NCI-H146 treated with DMSO at 0.1 percent for 48 hours (cell line): ENCODE data around the gene CCDC40.
"Not testable (repeated sequence)": the region's sequence is repeated elsewhere in the genome, so short reads cannot be mapped to it uniquely, and the experiment has no call there.

ENCODE experiments used
- DNase-seq: peaks from one replicate; lab custom pipeline; 2025; ENCODE audit not compliant: unreplicated experiment; lab: John Stamatoyannopoulos, UW

Gene CCDC40

DNA sequence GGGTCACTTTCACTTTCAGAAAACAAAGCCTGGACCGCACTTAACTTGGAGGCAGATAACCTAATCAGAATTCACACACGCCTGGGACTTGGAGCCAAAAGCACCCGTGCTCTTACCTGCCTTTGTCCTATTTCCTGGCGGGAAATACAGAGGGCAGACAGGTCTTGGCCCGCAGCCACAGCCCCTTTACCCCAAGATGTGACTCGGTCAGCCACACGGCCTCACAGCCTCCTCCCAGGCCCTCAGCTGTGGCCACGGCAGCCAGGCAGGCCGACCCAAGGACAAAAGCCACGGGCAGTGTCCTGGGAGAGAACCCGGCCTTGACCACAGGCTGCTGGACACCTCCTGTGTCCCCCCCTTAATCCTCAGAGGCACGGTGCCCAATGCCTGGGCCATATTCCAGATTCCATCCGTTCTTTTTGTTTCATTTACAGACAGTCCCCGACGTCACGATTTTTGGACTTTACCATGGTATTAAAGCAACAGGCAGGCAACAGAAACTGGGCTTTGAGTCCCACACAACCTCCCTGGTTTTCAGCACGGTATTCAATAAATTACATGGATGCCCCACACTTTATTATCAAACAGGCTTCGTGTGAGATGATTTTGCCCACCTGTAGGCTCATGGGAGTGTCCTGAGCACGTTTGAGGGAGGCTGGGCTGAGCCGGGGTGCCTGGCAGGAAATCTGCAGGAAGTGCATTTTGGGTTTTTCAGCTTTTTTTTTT is 34.8 kb downstream of the CCDC40 start:
- no peak for DNase-seq

DNA sequence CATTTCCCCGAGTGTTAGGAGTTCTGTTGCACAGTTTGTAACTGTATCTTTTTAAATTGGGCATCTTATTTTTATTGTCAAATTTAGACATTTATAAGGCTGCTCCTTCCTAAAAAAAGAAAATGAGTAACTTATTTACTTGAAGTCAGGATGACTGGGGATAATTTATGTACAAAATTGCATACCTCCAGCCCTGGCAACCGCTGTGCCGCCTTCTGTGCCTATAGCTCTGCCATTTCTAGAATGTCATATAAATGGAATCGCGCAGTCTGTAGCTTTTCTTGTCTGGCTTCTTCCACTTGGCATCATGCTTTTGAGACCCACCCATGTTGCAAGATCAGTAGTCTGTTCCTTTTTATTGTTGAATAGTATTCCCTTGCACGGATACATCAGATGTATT is 36.0 kb downstream of the CCDC40 start:
- no peak for DNase-seq

DNA sequence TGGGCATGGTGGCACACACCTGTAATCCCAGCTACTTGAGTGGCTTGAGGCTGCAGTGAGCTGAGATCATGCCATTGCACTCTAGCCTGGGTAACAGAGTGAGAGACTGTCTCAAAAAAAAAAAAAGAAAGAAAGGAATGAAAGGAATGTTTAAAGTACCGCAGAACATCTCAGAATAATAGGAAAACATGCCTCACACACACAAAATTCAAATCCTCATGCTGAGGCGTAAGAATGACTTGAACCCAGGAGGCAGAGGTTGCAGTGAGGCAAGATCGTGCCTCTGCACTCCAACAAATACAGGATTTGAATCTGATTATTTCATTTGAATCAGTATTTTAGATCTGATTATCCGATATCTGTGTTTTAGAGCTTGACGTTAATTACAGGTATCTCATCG is 43.6 kb downstream of the CCDC40 start:
- no peak for DNase-seq

DNA sequence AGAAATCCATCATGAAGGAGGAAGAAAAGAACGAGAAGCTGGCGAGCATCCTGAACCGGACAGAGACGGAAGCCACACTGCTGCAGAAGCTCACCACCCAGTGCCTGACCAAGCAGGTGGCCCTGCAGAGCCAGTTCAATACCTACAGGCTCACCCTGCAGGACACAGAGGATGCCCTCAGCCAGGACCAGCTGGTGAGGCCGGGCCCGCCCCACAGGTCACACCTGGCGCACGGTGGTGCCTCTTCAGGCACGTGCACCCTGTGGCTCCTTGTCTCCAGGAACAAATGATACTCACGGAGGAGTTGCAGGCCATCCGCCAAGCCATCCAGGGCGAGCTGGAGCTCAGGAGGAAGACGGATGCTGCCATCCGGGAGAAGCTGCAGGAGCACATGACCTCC is 45.2 kb downstream of the CCDC40 start:
- no peak for DNase-seq

DNA sequence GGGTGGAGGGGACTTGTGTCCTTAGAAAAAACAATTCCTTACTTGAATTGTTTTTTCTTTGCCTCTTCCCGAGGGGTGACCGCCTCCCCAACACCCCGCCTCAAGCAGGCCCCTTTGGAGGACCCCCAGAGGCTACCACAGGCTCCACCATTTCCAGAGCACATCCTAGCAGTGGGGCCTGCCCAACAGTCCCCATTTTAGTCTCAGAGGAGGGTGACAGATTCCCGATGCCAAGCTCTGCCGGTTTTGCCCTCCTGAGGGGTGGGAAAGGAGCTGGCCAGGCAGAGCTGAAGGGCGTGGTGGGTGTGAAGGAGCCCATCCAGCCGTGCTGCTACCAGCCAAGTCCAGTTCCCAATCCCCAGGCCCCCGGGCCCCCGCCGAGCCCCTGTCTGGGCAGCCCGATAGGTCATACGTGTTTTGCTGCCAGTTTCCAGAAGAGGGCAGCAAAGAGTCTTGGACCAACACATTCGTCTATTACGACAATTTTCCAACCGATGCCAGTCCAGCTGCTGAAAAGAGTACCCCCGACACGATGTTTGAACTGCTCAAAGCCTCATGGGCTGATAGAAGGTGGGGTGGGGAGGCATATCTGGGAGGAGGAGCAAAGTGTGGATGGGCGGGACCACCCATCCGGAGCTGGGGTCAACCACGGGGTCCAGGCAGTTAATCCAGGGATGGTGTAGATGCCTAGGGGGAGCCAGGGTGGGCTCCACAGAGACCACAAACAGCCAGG is 46.1 kb downstream of the CCDC40 start:
- peak; percentile 42 for DNase-seq

DNA sequence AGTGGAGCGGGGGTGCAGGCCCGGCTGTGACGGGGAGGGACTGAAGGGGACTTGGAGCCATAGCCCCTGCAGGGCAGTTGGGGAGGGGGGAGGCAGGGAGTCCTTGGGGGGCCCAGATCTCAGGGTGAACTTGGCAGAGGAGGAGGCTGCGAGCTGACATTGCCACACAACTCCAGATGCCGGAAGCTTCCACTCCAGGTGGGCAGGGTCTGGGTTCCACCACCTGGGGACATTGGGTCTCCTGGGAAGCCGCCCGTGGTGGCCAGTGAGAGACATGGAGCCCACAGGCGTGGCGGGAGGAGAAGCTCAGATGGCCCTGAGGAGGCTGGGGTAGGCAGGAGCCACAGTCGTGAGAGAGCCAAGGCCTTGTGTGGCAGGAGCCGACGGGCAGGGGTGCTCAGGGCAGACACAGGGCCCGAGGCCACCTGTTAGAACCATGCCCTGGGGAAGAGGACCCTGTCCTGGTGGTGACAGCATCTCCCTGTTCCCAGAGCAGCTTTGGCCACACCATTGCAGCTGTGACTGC is 46.8 kb downstream of the CCDC40 start:
- DNase-seq = no peak

DNA sequence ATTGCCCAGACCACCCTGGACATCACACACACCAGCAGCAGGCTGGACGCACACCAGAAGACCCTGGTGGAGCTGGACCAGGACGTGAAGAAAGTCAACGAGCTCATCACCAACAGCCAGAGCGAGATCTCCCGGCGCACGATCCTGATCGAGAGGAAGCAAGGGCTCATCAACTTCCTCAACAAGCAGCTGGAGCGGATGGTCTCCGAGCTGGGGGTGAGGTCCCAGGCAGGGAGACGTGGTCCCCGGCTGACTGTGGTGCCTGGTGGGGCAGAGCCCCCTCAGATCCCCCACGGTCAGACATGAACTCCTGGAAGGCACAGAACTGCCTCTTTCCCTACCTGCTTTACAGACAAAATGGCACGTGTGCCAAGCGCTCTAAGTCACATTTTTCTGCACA is 48.3 kb downstream of the CCDC40 start:
- no peak for DNase-seq

DNA sequence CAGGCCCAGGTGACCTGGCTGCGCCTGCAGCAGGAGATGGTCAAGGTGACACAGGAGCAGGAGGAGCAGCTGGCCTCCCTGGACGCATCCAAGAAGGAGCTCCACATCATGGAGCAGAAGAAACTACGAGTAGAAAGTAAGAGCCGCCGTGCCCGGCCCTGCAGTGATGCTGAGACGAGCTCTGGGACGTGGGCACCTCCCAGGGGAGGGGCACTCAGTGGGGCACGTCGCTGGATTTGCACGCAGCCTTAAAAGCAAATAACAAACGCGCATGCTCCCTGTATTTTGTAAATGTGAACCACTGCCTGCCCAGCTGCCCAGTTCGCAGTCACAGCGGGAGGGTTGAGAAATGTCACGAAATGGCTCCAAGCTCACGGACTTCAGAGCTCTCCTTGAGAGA is 49.6 kb downstream of the CCDC40 start:
- DNase-seq = no peak

DNA sequence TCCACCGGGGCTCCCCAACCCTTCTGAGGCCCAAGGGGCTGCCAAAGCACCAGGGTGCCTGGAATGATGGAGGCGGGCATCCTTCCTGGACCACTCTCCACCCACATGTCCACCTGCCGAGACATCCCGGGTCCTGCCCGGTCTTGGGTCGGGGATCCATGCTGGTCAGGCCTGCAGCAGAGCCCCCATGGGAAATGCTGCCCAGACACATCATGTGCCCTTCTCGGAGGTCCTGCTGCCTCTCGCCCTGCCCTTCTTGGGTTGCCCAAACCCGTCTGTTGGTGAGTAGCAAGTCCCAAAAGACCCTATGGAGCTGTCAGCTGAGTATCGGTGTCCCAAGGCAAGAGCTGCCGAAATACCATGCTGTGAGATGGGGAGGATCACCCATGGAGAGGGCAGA is 50.2 kb downstream of the CCDC40 start:
- no peak for DNase-seq

DNA sequence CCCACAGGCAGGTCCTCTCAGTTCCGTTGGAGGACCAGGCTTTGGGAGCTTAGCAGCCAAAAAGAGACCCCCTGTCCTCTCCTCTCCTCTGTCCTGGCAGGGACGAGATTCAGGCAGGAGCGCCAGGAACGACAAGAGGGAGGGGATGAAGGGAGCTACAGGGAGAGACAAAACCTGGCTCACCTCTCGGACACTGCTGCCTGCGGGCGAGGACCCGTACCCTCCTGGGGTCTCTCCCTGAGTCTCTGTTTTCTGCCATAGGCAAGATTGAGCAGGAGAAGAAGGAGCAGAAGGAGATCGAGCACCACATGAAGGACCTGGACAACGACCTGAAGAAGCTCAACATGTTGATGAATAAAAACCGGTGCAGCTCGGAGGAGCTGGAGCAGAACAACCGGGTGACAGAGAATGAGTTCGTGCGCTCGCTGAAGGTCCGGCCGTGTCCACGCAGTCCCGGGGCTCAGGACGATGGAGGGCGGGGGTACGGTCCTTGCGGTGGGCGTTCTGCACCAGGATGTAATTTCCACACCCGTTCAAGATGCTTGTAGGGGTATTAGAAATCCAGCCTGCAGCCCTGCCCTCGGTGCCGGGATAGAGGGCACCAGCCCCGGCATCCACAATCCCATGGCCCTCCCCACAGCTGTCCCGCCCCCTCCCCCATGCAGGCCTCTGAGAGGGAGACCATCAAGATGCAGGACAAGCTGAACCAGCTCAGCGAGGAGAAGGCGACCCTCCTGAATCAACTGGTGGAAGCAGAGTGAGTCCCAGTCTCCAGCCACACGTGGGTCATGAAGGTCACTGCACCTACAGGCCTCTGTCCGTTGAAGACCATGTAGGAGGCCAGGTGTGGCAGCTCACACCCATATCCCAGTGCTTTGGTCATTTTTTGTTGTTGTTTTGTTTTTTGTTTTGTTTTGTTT is 51.2 kb downstream of the CCDC40 start:
- no peak for DNase-seq

DNA sequence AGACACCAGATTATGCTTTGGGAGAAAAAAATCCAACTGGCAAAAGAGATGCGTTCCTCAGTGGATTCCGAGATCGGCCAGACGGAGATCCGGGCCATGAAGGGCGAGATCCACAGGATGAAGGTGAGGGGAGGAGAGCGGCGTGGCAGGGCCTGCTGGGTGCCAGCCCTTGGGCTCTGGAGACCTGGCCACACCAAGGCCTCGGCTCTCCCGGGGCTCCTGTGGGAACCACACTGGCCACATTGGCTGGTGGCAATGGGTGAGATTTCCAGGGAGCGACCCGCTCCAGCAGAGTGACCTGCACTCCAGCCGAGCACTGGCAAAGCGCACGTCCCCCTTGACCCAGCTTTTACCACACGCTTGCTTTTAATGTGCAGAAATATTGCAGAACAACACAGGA is 53.3 kb downstream of the CCDC40 start:
- DNase-seq = no peak

DNA sequence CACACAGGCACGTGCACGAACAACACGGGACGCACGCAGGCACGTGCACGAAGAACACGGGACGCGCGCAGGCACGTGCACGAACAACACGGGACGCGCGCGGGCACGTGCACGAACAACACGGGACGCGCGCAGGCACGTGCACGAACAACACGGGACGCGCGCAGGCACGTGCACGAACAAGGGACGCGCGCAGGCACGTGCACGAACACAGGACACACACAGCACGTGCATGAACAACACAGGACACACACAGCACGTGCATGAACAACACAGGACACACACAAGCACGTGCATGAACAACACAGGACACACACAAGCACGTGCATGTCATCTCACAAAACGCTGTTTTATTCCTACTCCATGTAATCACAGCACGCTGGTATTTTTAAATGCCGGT is 53.7 kb downstream of the CCDC40 start:
- DNase-seq = not testable (repeated sequence)

DNA sequence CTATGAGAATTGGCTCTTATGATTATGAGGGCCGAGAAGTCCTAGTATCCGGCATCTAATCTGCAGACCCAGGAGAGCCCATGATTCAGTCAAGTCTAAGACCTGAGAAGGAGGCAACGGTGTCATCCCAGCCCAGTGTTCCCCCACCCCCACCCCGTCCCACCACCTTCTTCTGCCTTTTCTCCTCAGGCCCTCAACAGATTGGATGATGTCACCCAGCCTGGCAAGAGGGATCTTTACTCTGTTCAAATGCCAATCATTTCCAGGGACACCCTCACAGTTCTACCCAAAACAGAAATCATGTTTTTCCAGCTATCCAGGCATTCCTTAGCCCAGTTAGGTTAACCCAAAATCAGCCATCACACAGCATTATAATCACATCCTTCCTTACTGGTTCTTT is 54.9 kb downstream of the CCDC40 start:
- no peak for DNase-seq

DNA sequence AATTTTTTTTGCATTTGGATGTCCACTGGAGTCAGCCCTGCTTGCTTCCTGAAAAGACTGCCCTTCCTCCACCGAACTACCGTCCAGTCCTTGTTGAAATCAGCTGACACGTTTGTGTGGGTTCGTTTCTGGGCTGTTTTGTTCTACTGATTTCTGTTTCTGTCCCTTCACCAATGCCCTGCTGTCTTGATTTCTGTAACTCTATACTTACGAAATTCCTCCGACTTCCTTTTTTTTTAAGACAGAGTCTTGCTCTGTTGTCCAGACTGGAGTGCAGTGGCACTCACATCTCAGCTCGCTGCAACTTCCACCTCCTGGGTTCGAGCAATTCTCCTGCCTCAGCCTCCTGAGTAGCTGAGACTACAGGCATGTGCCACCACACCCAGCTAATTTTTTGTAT is 56.5 kb downstream of the CCDC40 start:
- DNase-seq = no peak

DNA sequence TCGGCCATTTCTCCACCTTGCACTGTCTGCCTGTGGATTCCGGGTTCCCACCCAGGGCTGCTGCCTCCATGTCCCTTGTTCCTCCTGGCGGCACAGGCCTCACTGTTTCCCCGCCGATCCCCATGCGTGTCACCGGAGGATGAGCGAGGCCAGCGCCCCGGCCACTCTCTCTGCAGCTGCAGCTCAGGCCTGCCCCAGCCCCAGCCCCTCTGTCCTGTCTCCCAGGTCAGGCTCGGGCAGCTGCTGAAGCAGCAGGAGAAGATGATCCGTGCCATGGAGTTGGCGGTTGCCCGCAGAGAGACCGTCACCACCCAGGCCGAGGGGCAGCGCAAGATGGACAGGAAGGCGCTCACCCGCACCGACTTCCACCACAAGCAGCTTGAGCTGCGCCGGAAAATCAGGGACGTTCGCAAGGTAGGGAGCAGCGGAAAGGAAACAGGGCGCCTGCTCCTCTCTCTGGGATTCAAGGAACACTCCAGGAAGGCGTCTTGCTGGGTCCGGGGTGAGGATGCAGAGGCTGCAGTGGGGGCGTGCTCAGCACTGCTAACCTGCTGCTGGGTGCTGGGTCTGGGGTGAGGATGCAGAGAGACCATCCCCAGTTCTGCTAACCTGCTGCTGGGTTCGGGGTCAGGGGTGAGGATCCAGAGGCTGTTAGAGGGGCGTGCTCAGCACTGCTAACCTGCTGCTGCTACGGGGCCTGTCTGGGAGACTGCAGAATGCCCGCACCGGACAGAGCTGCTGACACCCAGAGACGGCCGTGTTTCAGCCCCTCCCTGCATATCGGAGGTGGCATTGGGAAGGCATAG is 58.8 kb downstream of the CCDC40 start:
- DNase-seq = no peak

DNA sequence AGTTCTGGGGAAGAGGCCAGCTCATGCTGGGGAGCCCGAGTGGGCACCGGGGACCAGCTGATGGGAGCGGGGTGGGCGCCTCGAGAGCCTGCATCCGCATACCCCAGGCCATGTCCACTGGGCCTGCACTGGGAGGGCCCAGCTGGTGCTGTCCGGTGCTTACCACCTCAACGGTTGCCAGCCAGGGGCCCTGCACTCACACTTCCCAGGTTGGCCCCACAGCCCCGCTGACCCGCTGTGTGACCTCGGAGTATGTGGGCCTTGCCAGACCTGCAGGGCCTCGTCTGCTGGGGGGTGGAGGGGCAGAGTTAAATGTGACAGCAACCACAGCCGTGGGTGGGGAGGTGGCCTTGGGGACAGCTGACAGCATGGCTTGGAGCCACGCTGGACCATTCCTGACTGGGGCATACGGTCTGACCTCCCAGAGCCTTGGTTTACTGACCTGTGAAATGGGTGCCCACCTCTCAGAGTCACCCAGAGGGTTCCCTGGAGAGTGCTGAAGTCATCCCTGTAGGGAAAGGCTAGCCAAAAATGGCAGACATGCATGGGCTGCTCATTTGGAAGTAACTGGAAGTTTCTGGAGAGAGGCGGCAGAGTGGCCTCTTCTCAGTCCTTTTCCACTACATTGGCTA is 59.5 kb downstream of the CCDC40 start:
- DNase-seq = no peak

DNA sequence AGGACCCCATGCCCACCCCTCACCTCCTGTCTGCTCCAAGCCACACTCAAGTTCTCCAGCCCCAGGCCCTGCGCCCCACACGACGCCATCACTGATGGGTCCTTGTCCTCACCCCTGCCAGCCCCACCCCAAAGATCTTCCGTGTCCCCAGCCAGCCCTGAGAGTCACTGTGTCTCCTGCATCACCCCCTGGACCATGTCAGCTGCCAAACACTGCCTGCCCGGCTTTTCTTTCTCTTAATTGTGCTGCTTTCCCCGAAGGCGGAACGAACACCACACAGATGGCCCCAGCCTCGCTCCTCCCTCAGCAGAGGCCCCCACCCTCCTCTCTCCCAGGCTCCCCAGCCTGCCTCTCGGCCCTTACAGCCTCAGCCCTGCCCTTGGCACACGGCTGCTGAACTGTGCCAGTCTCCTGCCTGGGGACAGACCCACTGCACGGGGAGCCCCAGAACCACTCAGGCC is 60.1 kb downstream of the CCDC40 start:
- DNase-seq = no peak

DNA sequence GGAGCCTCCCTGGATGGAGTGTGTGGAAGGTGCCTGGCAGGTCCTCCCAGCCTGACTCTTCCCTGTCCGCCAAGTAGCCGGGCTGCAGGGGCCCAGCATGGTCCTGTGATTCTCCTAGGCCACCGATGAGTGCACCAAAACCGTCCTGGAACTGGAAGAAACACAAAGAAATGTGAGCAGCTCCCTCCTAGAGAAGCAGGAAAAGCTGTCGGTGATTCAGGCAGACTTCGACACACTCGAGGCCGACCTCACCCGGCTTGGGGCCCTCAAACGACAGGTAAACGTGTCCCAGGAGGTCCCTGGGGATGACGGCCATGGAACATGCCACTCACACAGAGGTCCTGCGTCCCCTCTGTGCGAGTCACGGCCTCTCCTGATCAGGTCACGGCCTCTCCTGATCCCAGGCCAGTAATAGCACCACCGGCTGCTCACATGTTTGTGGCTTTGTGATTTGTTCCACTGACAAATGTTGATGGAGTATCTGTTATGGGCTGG is 60.7 kb downstream of the CCDC40 start:
- no peak for DNase-seq

DNA sequence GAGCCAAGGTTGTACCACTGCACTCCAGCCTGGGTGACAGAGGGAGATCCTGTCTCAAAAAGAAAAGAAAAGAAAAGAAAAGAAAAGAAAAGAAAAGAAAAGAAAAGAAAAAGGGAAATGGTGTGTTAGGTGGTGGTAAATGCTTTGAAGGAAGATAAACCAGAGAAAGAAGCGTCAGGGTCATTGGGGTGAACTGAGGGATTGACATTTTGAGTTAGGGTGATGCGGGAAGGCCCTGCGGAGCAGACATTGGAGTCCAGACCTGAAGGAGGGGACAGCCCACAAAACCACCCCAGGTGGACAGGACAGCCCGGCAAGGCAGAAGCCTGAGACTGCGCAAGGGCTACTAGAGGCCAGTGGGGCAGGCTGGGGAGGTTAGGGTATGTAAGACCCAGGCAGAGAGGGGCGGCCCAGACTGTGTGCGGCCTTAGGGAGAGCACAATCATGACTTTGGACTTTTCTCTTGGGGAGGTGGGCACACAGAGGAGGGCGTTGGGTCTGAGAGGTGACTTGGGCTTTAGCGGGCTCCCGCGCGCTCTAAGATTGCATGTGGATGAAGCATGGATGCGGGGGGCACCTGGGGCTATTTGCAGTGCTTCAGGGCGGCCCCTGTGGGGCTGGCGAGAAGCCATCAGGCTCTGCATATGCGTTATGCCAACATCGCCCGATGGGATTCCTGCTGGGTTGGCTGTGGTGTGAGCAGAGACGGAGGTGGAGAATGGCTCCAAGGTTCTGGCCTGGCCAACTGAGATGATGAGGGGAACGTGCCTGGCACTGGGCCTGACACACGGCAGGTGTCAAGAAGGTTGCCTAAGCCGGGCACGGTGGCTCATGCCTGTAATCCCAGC is 61.6 kb downstream of the CCDC40 start:
- DNase-seq = no peak
